ENCODE data around the gene RHBDL2. TPM values are rescaled to one million over a fixed set of nuclear protein-coding genes. Genes with fewer than 3 reads are reported as not detected.

Gene RHBDL2
- total and polyA plus RNA-seq, 9 of the 15 experiments (the other 6 are each of a cell fraction or from before 2014, with no cell fraction given), result not detected

GRCh38 chr1:38892976-38893375 is 48.7 kb downstream of the RHBDL2 start:
- Histone ChIP-seq H3K9me3 (replicated peaks; ENCODE audit: control insufficient read depth, insufficient read depth, low read depth, low read length) (no peaks in the 10 kb centered on the region), H3K9me1 (ENCODE audit: control insufficient read depth, insufficient read depth, low read length) (no peaks in the 10 kb centered on the region), H3K4me2 (ENCODE audit: insufficient read depth, low read length) (no peak overlapping the region), H3K9ac (ENCODE audit: insufficient read depth in 1 of 2, low read depth in 2 of 2, low read length in 2 of 2) (no peak overlapping the region), H3K79me2 (ENCODE audit: control insufficient read depth, insufficient read depth, low read length) (no peaks in the 10 kb centered on the region), H2AFZ (ENCODE audit: low read depth, low read length) (no peak overlapping the region), H3K27ac (ENCODE audit: extremely low read depth, low read depth, low read length) (no peak overlapping the region), H4K20me1 (replicated peaks; ENCODE audit: control insufficient read depth, insufficient read depth, low read length) (no peaks in the 10 kb centered on the region), H3K4me1 (replicated peaks in 1 of 2; ENCODE audit: control insufficient read depth in 2 of 2, insufficient read depth in 2 of 2, low read length in 2 of 2) (no peaks in the 10 kb centered on the region), H3K27me3 (ENCODE audit: control insufficient read depth in 2 of 2, insufficient read depth in 2 of 2, low read length in 2 of 2) (no peaks in the 10 kb centered on the region; a peak in 1 of 5 replicates), H3K36me3 (ENCODE audit: control insufficient read depth, insufficient read depth, low read length) (no peaks in the 10 kb centered on the region), H3K4me3 (no peak overlapping the region)
- ATAC-seq, result no peak
- BruUV-seq (replicated peaks), result no TSS peak
- POLR2A ChIA-PET, result interaction anchor here (0.8 to 1.4 kb wide), 4 partner anchors 11 to 66 kb away, joined by 3 to 4 read pairs (median 4); partner anchors contain the start of gene MYCBP
- in situ Hi-C loops (cut with MboI), result no loop called here
- DNase-seq (ENCODE audit: extremely low read depth in 1 of 4, low spot score in 3 of 4), result no peak
- no peak for FAIRE-seq
- intact Hi-C loops (cut with micrococcal nuclease), result no loop called here
- CTCF ChIA-PET (ENCODE audit: low intra/inter-chr PET ratio), result interaction anchor here (0.6 kb wide), 1 partner anchor 39 kb away, joined by 4 read pairs; no protein-coding TSS in a partner anchor
- TF ChIP-seq MXD1 (CRISPR knock-in tag; IDR thresholded peaks at IDR 0.05; ENCODE audit: borderline replicate concordance, poor library complexity, severe bottlenecking), result no peak
- no peak for TF ChIP-seq TAF7 (tag; IDR thresholded peaks at IDR 0.05)
- TF ChIP-seq HDAC3 (IDR thresholded peaks at IDR 0.05; ENCODE audit: borderline replicate concordance, partially characterized antibody), result no peak
- no peak for TF ChIP-seq C11orf30 (IDR thresholded peaks at IDR 0.05; ENCODE audit: low read depth)
- no peak for TF ChIP-seq FOXP4 (CRISPR knock-in tag; IDR thresholded peaks at IDR 0.05; ENCODE audit: borderline replicate concordance)
- no peak for TF ChIP-seq TSC22D4 (tag; IDR thresholded peaks at IDR 0.05)
- no peak for TF ChIP-seq ELF4 (CRISPR knock-in tag; IDR thresholded peaks at IDR 0.05)
- no peak for TF ChIP-seq EP400 (IDR thresholded peaks at IDR 0.05)
- TF ChIP-seq FOXO4 (CRISPR knock-in tag; IDR thresholded peaks at IDR 0.05), result no peak
- TF ChIP-seq ZNF445 (CRISPR knock-in tag; IDR thresholded peaks at IDR 0.05; ENCODE audit: low read depth), result no peak
- TF ChIP-seq SIN3B (IDR thresholded peaks at IDR 0.05; ENCODE audit: low read depth), result no peak
- TF ChIP-seq IRF2 (CRISPR knock-in tag; IDR thresholded peaks at IDR 0.05), result no peak
- no peak for TF ChIP-seq ZNF124 (CRISPR knock-in tag; IDR thresholded peaks at IDR 0.05)
- no peak for TF ChIP-seq USF1 (CRISPR knock-in tag; IDR thresholded peaks at IDR 0.05)
- TF ChIP-seq HCFC1 (IDR thresholded peaks at IDR 0.05; ENCODE audit: low read depth, low read length), result no peak
- TF ChIP-seq POLR2A (conservative IDR thresholded peaks at IDR 0.05), result no peak
- no peak for TF ChIP-seq ZFPM2 (CRISPR knock-in tag; IDR thresholded peaks at IDR 0.05)
- TF ChIP-seq ZNF507 (tag; conservative IDR thresholded peaks at IDR 0.05), result no peak
- no peak for TF ChIP-seq FIP1L1 (IDR thresholded peaks at IDR 0.05; ENCODE audit: low read depth, low read length, poor library complexity, severe bottlenecking)
- WGBS (ENCODE audit: insufficient coverage, low coverage, missing lambda C conversion rate), result 14% methylated on average over 1 of the region's 1 CpG

Data from K562 (cell line).